ENCODE data around the gene TMEM183A. TPM values are rescaled to one million over a fixed set of nuclear protein-coding genes. Genes with fewer than 3 reads are reported as not detected.

Gene TMEM183A
- total RNA-seq, 1 experiment from 2014 or later = 59.1 TPM

DNA sequence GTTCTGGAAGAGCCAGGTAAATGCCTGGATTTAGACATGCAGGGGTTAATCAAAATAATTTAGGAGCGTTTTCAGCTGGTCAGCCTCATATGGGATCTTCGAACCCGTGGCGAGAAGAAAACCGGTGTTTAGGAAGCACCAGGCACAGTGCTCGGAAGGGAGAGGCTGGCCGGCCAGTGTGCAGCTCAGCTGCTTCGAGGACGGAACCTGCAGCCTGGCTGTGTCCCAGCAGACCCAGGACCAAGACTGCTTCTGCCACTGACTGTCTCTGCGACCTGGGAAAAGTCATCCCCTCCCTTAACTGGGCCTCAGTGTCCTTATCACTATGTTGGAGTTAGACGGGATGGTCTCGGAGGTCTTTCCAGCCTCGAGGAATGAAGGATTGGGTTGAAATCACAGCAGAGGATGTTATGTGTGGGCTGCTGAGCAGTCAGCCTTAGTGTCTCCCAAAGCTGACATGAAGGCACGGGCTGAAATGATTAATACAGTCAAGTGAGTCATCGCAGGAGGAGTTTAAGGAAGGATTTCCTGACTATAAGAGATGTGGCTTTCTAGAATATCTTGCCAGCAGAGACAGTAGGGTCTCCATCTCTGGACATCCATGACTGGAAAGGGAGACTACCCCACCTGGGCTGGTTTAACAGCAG is 39.9 kb downstream of the TMEM183A start:
- Histone ChIP-seq H3K9me3 (ENCODE audit: control insufficient read depth, insufficient read depth, low read depth, low read length) (no peaks in the 10 kb centered on the region), H3K27ac (ENCODE audit: low read length) (no peak overlapping the region), H3K4me1 (ENCODE audit: control insufficient read depth, insufficient read depth, low read length) (no peaks in the 10 kb centered on the region), H3K4me3 (ENCODE audit: low read depth in 2 of 2, low read length in 2 of 2) (no peak overlapping the region), H3K36me3 (ENCODE audit: control insufficient read depth, insufficient read depth, low read length) (no peaks in the 10 kb centered on the region), H3K27me3 (ENCODE audit: control insufficient read depth, insufficient read depth, low read length) (no peaks in the 10 kb centered on the region)
- ATAC-seq (no peak; the same call in 1 of the 2 replicates), DNase-seq (ENCODE audit: low read depth, low spot score) (no peak)
- TF ChIP-seq POLR2AphosphoS5 (IDR thresholded peaks at IDR 0.05; ENCODE audit: low read depth, low read length) (no peak), SIN3A (IDR thresholded peaks at IDR 0.05; ENCODE audit: borderline replicate concordance, insufficient read depth, low read depth, low read length) (no peak), CTCF (IDR thresholded peaks at IDR 0.05) (no peak), TCF7L2 (IDR thresholded peaks at IDR 0.05; ENCODE audit: low read depth, low read length) (no peak)
- ChIA-PET POLR2A (no interaction called here), CTCF (interaction anchor here (0.7 kb wide), 1 partner anchor 291 kb away, joined by 3 read pairs; no protein-coding TSS in a partner anchor)
- intact Hi-C loops (cut with micrococcal nuclease; ENCODE audit: unreplicated experiment) = no loop called here
- in situ Hi-C loops (cut with HindIII; ENCODE audit: low pct_unique_long_range_greater_than_20kb, low sequenced_read_pairs) = no loop called here
- no TSS peak for BruUV-seq (replicated peaks)

GRCh38 chr1:203048086-203048485 is 40.9 kb downstream of the TMEM183A start:
- intact Hi-C loops (cut with micrococcal nuclease; ENCODE audit: unreplicated experiment) = no loop called here
- no TSS peak for BruUV-seq (replicated peaks)

DNA sequence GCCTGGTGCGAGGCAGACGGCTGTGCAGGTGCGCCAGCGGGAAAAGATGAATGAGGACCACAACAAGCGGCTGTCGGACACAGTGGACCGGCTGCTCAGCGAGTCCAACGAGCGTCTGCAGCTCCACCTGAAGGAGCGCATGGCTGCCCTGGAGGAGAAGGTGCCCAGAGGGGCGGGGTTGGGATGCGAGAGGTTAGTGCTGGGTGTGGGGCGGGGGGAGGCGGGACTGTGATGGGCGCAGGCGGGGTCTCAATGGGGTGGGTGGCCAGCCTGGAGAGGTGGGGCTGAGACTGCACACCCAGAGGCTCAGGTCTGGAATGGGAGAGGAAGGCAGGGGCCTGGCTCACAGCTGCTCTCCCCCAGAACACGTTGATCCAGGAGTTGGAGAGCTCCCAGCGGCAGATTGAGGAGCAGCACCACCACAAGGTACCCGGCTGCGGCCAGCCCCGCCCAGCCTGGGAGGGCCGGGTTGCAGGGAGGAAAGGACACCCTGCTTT is 41.4 kb downstream of the TMEM183A start:
- no peak for TF ChIP-seq POLR2AphosphoS5 (IDR thresholded peaks at IDR 0.05; ENCODE audit: low read depth, low read length)
- TF ChIP-seq SIN3A (IDR thresholded peaks at IDR 0.05; ENCODE audit: borderline replicate concordance, insufficient read depth, low read depth, low read length) = no peak
- TF ChIP-seq, protein P1, sequence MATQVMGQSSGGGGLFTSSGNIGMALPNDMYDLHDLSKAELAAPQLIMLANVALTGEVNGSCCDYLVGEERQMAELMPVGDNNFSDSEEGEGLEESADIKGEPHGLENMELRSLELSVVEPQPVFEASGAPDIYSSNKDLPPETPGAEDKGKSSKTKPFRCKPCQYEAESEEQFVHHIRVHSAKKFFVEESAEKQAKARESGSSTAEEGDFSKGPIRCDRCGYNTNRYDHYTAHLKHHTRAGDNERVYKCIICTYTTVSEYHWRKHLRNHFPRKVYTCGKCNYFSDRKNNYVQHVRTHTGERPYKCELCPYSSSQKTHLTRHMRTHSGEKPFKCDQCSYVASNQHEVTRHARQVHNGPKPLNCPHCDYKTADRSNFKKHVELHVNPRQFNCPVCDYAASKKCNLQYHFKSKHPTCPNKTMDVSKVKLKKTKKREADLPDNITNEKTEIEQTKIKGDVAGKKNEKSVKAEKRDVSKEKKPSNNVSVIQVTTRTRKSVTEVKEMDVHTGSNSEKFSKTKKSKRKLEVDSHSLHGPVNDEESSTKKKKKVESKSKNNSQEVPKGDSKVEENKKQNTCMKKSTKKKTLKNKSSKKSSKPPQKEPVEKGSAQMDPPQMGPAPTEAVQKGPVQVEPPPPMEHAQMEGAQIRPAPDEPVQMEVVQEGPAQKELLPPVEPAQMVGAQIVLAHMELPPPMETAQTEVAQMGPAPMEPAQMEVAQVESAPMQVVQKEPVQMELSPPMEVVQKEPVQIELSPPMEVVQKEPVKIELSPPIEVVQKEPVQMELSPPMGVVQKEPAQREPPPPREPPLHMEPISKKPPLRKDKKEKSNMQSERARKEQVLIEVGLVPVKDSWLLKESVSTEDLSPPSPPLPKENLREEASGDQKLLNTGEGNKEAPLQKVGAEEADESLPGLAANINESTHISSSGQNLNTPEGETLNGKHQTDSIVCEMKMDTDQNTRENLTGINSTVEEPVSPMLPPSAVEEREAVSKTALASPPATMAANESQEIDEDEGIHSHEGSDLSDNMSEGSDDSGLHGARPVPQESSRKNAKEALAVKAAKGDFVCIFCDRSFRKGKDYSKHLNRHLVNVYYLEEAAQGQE (IDR thresholded peaks at IDR 0.05; ENCODE audit: insufficient read depth in 1 of 2, low read depth in 2 of 2, low read length in 1 of 2) = no peak
- no peak for TF ChIP-seq TCF7L2 (IDR thresholded peaks at IDR 0.05; ENCODE audit: low read depth, low read length)
- TF ChIP-seq CTCF (IDR thresholded peaks at IDR 0.05) = no peak
- DNase-seq (ENCODE audit: low read depth, low spot score) = no peak
- no TSS peak for BruUV-seq (replicated peaks)
- Histone ChIP-seq H3K27me3 (ENCODE audit: control insufficient read depth, insufficient read depth, low read length) (no peaks in the 10 kb centered on the region), H3K9me3 (ENCODE audit: control insufficient read depth, insufficient read depth, low read depth, low read length) (no peaks in the 10 kb centered on the region), H3K4me3 (ENCODE audit: low read depth in 2 of 2, low read length in 2 of 2) (no peak overlapping the region), H3K4me1 (ENCODE audit: control insufficient read depth, insufficient read depth, low read length) (no peaks in the 10 kb centered on the region), H3K27ac (ENCODE audit: low read length) (no peak overlapping the region), H3K36me3 (ENCODE audit: control insufficient read depth, insufficient read depth, low read length) (no peaks in the 10 kb centered on the region)
- CTCF ChIA-PET = interaction anchor here (0.6 kb wide), 2 partner anchors 70 to 124 kb away, joined by 3 to 5 read pairs; no protein-coding TSS in a partner anchor
- intact Hi-C loops (cut with micrococcal nuclease; ENCODE audit: unreplicated experiment) = no loop called here
- peak; percentile 66 for ATAC-seq
- POLR2A ChIA-PET = no interaction called here
- in situ Hi-C loops (cut with HindIII; ENCODE audit: low pct_unique_long_range_greater_than_20kb, low sequenced_read_pairs) = no loop called here

More at GRCh38 chr1:203048086-203048485, 40.9 kb downstream of the TMEM183A start:
- DNase-seq (ENCODE audit: low read depth, low spot score) (no peak), ATAC-seq (no peak; the same call in 1 of the 2 replicates)
- H3K4me1 ChIP-seq (ENCODE audit: control insufficient read depth, insufficient read depth, low read length) = no peaks in the 10 kb centered on the region
- TF ChIP-seq SIN3A (IDR thresholded peaks at IDR 0.05; ENCODE audit: borderline replicate concordance, insufficient read depth, low read depth, low read length) = no peak
- TF ChIP-seq CTCF (IDR thresholded peaks at IDR 0.05) = no peak
- H3K9me3 ChIP-seq (ENCODE audit: control insufficient read depth, insufficient read depth, low read depth, low read length) = no peaks in the 10 kb centered on the region
- ChIA-PET POLR2A (no interaction called here), CTCF (interaction anchor here (0.6 kb wide), 2 partner anchors 71 to 125 kb away, joined by 3 to 5 read pairs; no protein-coding TSS in a partner anchor)
- in situ Hi-C loops (cut with HindIII; ENCODE audit: low pct_unique_long_range_greater_than_20kb, low sequenced_read_pairs) = no loop called here
- no peak overlapping the region for H3K27ac ChIP-seq (ENCODE audit: low read length)
- H3K4me3 ChIP-seq (ENCODE audit: low read depth in 2 of 2, low read length in 2 of 2) = no peak overlapping the region
- no peaks in the 10 kb centered on the region for H3K27me3 ChIP-seq (ENCODE audit: control insufficient read depth, insufficient read depth, low read length)
- no peaks in the 10 kb centered on the region for H3K36me3 ChIP-seq (ENCODE audit: control insufficient read depth, insufficient read depth, low read length)

All from Panc1 (cell line).